ENCODE measurements around the gene ESPN. TPM values are rescaled to one million over a fixed set of nuclear protein-coding genes. Genes with fewer than 3 reads are reported as not detected.
A peak's percentile ranks its signal among the peaks of the same experiment; 100 is the strongest.
"Not testable (repeated sequence)": the region's sequence is repeated elsewhere in the genome, so short reads cannot be mapped to it uniquely, and the experiment has no call there.

Gene ESPN
- total RNA-seq, 1 experiment from 2014 or later, result 53.1 TPM

- Histone ChIP-seq H3K14ac (ENCODE audit: insufficient read depth, low read length) (no peak overlapping the region), H3K79me2 (ENCODE audit: insufficient read depth, low read length) (no peaks in the 10 kb centered on the region), H2AK5ac (ENCODE audit: insufficient read length, low read length) (no peak overlapping the region), H3K27ac (ENCODE audit: insufficient read length, low read depth, low read length) (no peak overlapping the region), H4K8ac (replicated peaks; ENCODE audit: insufficient read length, low read depth, low read length) (no peak overlapping the region), H3K18ac (ENCODE audit: insufficient read length, low read depth, low read length) (no peak overlapping the region), H3T11ph (ENCODE audit: low read length) (no peak overlapping the region), H3K27me3 (ENCODE audit: insufficient read depth, low read length) (no peaks in the 10 kb centered on the region), H3K9ac (ENCODE audit: extremely low read depth, insufficient read length, low read length) (no peak overlapping the region), H4K5ac (ENCODE audit: insufficient read length, low read depth, low read length) (no peak overlapping the region), H3K9me3 (ENCODE audit: control insufficient read depth, low read depth, low read length) (no peaks in the 10 kb centered on the region), H3K4me2 (ENCODE audit: insufficient read depth, insufficient read length, low read length) (no peak overlapping the region), H2BK20ac (ENCODE audit: low read depth, low read length, poor library complexity, severe bottlenecking) (no peak overlapping the region), H3K4me1 (ENCODE audit: insufficient read depth, low read length) (no peaks in the 10 kb centered on the region; the same call in 1 of the 2 replicates), H2BK120ac (ENCODE audit: low read depth, low read length, poor library complexity, severe bottlenecking) (no peak overlapping the region), H3K4ac (ENCODE audit: low read depth, low read length) (no peak overlapping the region), H4K91ac (ENCODE audit: insufficient read length, low read depth, low read length) (no peak overlapping the region), H3K79me1 (ENCODE audit: insufficient read depth, low read depth, low read length, poor library complexity, severe bottlenecking) (no peaks in the 10 kb centered on the region), H3K56ac (ENCODE audit: insufficient read length, low read depth, low read length) (no peak overlapping the region), H3K23me2 (ENCODE audit: insufficient read length, low read depth, low read length, poor library complexity, severe bottlenecking) (peaks cover 2% of the 10 kb centered on the region), H2BK15ac (ENCODE audit: low read depth, low read length) (no peak overlapping the region), H4K20me1 (ENCODE audit: control insufficient read depth, insufficient read depth, insufficient read length) (no peaks in the 10 kb centered on the region), H3K23ac (ENCODE audit: insufficient read length, low read depth, low read length) (no peak overlapping the region), H2BK5ac (ENCODE audit: insufficient read length, low read length) (no peak overlapping the region), H2AFZ (ENCODE audit: low read length) (no peak overlapping the region), H2BK12ac (ENCODE audit: insufficient read length, low read depth, low read length) (no peak overlapping the region)
- DNase-seq, result no peak
- H3K4me1 Mint-ChIP-seq, result peaks cover 18 to 36% of the 10 kb centered on the region in 2 experiments
- no CpG with 5 or more reads among the region's 7 CpGs for WGBS (ENCODE audit: extremely low coverage, insufficient read length, low lambda C conversion rate)
- no peak overlapping the region for H3K27ac Mint-ChIP-seq
- no peak for TF ChIP-seq CTCF (conservative IDR thresholded peaks at IDR 0.05)
- H3K4me3 Mint-ChIP-seq, result peak overlapping the region in 1 of 2 experiments; percentile 74; a peak in 2 of 5 replicates
- no peaks in the 10 kb centered on the region for H3K9me3 Mint-ChIP-seq
- peaks cover under 1% of the 10 kb centered on the region for H3K27me3 Mint-ChIP-seq (ENCODE audit: low read depth)
- H3K36me3 Mint-ChIP-seq (ENCODE audit: insufficient read depth in 1 of 3, low read depth in 3 of 3), result peaks cover 0 to 6% (median 0%) of the 10 kb centered on the region in 3 experiments; a peak in 3 of 7 replicates
Observed at GRCh38 chr1:6450005-6450450, 25.5 kb downstream of the ESPN start.

- H3K4me1 ChIP-seq (ENCODE audit: insufficient read depth, low read length); H4K91ac ChIP-seq (ENCODE audit: insufficient read length, low read depth, low read length); H3K27ac Mint-ChIP-seq; H3K27ac ChIP-seq (ENCODE audit: insufficient read length, low read depth, low read length); H2BK15ac ChIP-seq (ENCODE audit: low read depth, low read length); H2AFZ ChIP-seq (ENCODE audit: low read length); H3K36me3 Mint-ChIP-seq (ENCODE audit: insufficient read depth in 1 of 3, low read depth in 3 of 3); H3K18ac ChIP-seq (ENCODE audit: insufficient read length, low read depth, low read length); H3K27me3 Mint-ChIP-seq (ENCODE audit: low read depth); H4K5ac ChIP-seq (ENCODE audit: insufficient read length, low read depth, low read length); H3K14ac ChIP-seq (ENCODE audit: insufficient read depth, low read length); H3K23me2 ChIP-seq (ENCODE audit: insufficient read length, low read depth, low read length, poor library complexity, severe bottlenecking); H2AK5ac ChIP-seq (ENCODE audit: insufficient read length, low read length); H3K23ac ChIP-seq (ENCODE audit: insufficient read length, low read depth, low read length); H4K8ac ChIP-seq (replicated peaks; ENCODE audit: insufficient read length, low read depth, low read length); H3K4me3 Mint-ChIP-seq; H3K56ac ChIP-seq (ENCODE audit: insufficient read length, low read depth, low read length); H3K79me2 ChIP-seq (ENCODE audit: insufficient read depth, low read length); DNase-seq; H4K20me1 ChIP-seq (ENCODE audit: control insufficient read depth, insufficient read depth, insufficient read length); H3K79me1 ChIP-seq (ENCODE audit: insufficient read depth, low read depth, low read length, poor library complexity, severe bottlenecking); H3K4me2 ChIP-seq (ENCODE audit: insufficient read depth, insufficient read length, low read length); H3K9me3 ChIP-seq (ENCODE audit: control insufficient read depth, low read depth, low read length); H3T11ph ChIP-seq (ENCODE audit: low read length); H3K9me3 Mint-ChIP-seq; H3K27me3 ChIP-seq (ENCODE audit: insufficient read depth, low read length); H2BK20ac ChIP-seq (ENCODE audit: low read depth, low read length, poor library complexity, severe bottlenecking); H3K9ac ChIP-seq (ENCODE audit: extremely low read depth, insufficient read length, low read length); H2BK5ac ChIP-seq (ENCODE audit: insufficient read length, low read length); H2BK12ac ChIP-seq (ENCODE audit: insufficient read length, low read depth, low read length); H2BK120ac ChIP-seq (ENCODE audit: low read depth, low read length, poor library complexity, severe bottlenecking); H3K4ac ChIP-seq (ENCODE audit: low read depth, low read length): not testable (repeated sequence)
- whole genome bisulfite sequencing (ENCODE audit: extremely low coverage, insufficient read length, low lambda C conversion rate), result no CpG with 5 or more reads among the region's 10 CpGs
- peaks cover 16 to 34% of the 10 kb centered on the region in 2 experiments for H3K4me1 Mint-ChIP-seq
Observed at GRCh38 chr1:6450486-6450885, 25.9 kb downstream of the ESPN start.
